Subcutaneous adipose tissue (tissue), 4 donors: ENCODE data around the gene AK2. TPM values are rescaled to one million over a fixed set of nuclear protein-coding genes. Genes with fewer than 3 reads are reported as not detected.

Source experiments
- total RNA-seq, 4 donors: library from RNA; depleted of rRNA; stranded (reverse); fragments of >200 nt; gene quantifications; one replicate each; pipeline ENCODE4 v1.1.0, GENCODE V29; 2016
- TF ChIP-seq, protein P1 (sequence below): fragments of 450-650 bp; IDR thresholded peaks from one replicate; pipeline ENCODE4 v1.5.1; 2016; ENCODE audit warnings: low read depth, mild to moderate bottlenecking, control low read depth, antibody characterized with exemption, moderate library complexity

The AK2 gene
- total RNA-seq, 4 donors from 2014 or later, result 101 to 251 (median 194) TPM

DNA sequence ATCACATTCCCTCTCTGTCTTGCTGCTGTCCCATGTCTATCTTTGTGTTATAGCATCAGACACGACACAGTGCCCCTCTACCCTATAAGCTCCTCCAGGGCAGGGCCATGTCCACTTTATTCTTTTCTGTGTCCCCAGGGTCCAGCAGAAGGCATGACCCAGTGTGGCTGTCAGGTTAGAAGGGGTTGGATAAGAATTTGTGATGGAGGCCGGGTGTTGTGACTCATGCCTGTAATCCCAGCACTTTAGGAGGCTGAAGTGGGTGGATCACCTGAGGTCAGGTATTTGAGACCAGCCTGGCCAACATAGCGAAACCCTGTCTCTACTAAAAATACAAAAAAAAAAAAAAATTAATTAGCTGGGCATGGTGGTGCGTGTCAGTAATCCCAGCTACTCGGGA, 45.8 kb downstream of the AK2 start:
- TF ChIP-seq, protein P1, sequence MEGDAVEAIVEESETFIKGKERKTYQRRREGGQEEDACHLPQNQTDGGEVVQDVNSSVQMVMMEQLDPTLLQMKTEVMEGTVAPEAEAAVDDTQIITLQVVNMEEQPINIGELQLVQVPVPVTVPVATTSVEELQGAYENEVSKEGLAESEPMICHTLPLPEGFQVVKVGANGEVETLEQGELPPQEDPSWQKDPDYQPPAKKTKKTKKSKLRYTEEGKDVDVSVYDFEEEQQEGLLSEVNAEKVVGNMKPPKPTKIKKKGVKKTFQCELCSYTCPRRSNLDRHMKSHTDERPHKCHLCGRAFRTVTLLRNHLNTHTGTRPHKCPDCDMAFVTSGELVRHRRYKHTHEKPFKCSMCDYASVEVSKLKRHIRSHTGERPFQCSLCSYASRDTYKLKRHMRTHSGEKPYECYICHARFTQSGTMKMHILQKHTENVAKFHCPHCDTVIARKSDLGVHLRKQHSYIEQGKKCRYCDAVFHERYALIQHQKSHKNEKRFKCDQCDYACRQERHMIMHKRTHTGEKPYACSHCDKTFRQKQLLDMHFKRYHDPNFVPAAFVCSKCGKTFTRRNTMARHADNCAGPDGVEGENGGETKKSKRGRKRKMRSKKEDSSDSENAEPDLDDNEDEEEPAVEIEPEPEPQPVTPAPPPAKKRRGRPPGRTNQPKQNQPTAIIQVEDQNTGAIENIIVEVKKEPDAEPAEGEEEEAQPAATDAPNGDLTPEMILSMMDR, result no peak

- TF ChIP-seq, protein P1, result no peak
These were observed 47.3 kb downstream of the AK2 start for GRCh38 chr1:32989160-32990050.

- TF ChIP-seq, protein P1, result no peak
These were observed 48.0 kb downstream of the AK2 start for GRCh38 chr1:32988665-32989064.

DNA sequence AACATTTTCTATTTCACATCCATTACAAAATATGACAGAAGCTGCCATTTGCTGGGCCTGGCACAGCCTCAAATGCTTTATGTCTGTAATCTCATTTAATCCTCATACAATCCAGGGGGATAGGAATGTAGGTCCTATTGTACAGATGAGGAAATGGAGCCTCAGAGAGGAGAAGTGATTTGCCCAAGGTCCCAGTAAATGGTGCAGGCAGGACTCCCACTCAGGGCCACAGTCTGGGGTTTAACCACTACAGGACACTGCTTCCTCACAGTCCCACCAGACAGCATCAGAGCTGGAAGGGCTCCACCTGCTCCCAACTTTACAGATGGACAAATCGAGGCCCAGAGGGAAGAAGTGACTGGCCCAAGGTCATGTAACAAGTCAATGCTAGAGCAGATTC, 51.5 kb downstream of the AK2 start:
- TF ChIP-seq, protein P1, result no peak

GRCh38 chr1:32984455-32985171, 52.1 kb downstream of the AK2 start:
- TF ChIP-seq, protein P1, result no peak

GRCh38 chr1:32984090-32984454, 52.6 kb downstream of the AK2 start:
- TF ChIP-seq, protein P1, result no peak

- TF ChIP-seq, protein P1, result no peak
These were observed 53.7 kb downstream of the AK2 start for GRCh38 chr1:32983020-32983419.
